Measurements from ENCODE around the gene WDR45B. TPM values are rescaled to one million over a fixed set of nuclear protein-coding genes. Genes with fewer than 3 reads are reported as not detected.
A peak's percentile ranks its signal among the peaks of the same experiment; 100 is the strongest.

WDR45B gene
- total RNA-seq, 2 experiments from 2014 or later: 127 to 132 TPM

GRCh38 chr17:82693168-82693867, 45.1 kb upstream of the WDR45B start:
- TF ChIP-seq CTCF (IDR thresholded peaks at IDR 0.05): no peak
- DNase-seq (no peak), ATAC-seq (no peak)
- ChIA-PET POLR2A (no interaction called here), CTCF (interaction anchor here (0.6 kb wide), 1 partner anchor 25 kb away, joined by 3 read pairs; no protein-coding TSS in a partner anchor)
- Mint-ChIP-seq H3K27ac (no peak overlapping the region), H3K4me3 (no peak overlapping the region), H3K4me1 (ENCODE audit: low read depth) (peaks cover 22% of the 10 kb centered on the region), H3K9me3 (peaks cover 13% of the 10 kb centered on the region), H3K36me3 (ENCODE audit: low read depth) (peaks cover 16% of the 10 kb centered on the region), H3K27me3 (peaks cover 3% of the 10 kb centered on the region)
- intact Hi-C loops (cut with micrococcal nuclease): no loop called here

- ChIA-PET POLR2A (no interaction called here), CTCF (no interaction called here)
- no peak for TF ChIP-seq CTCF (IDR thresholded peaks at IDR 0.05)
- Mint-ChIP-seq H3K4me1 (ENCODE audit: low read depth) (peaks cover 21% of the 10 kb centered on the region), H3K4me3 (no peak overlapping the region), H3K9me3 (peaks cover 13% of the 10 kb centered on the region), H3K27ac (no peak overlapping the region), H3K27me3 (peaks cover 2% of the 10 kb centered on the region), H3K36me3 (ENCODE audit: low read depth) (peaks cover 16% of the 10 kb centered on the region)
- no peak for ATAC-seq
- DNase-seq: no peak
- intact Hi-C loops (cut with micrococcal nuclease): no loop called here
Measured at GRCh38 chr17:82692268-82692667, 44.0 kb upstream of the WDR45B start.

- peaks cover 13% of the 10 kb centered on the region for H3K9me3 Mint-ChIP-seq
- DNase-seq: peak; percentile 27
- H3K36me3 Mint-ChIP-seq (ENCODE audit: low read depth): peaks cover 16% of the 10 kb centered on the region
- no peak overlapping the region for H3K4me3 Mint-ChIP-seq
- peaks cover 17% of the 10 kb centered on the region for H3K4me1 Mint-ChIP-seq (ENCODE audit: low read depth)
- TF ChIP-seq CTCF (IDR thresholded peaks at IDR 0.05): no peak
- ATAC-seq: no peak
- intact Hi-C loops (cut with micrococcal nuclease): no loop called here
- CTCF ChIA-PET: interaction anchor here (1.1 kb wide), 1 partner anchor 83 kb away, joined by 3 read pairs; no protein-coding TSS in a partner anchor
- POLR2A ChIA-PET: interaction anchor here (0.7 kb wide), 1 partner anchor 184 kb away, joined by 3 read pairs; no protein-coding TSS in a partner anchor
- H3K27me3 Mint-ChIP-seq: no peaks in the 10 kb centered on the region
- H3K27ac Mint-ChIP-seq: peak overlapping the region; percentile 30
Measured at GRCh38 chr17:82691714-82692113, 43.5 kb upstream of the WDR45B start.

- intact Hi-C loops (cut with micrococcal nuclease): no loop called here
- ATAC-seq: no peak
- no peak overlapping the region for H3K27ac Mint-ChIP-seq
- DNase-seq: no peak
- H3K9me3 Mint-ChIP-seq: peaks cover 13% of the 10 kb centered on the region
- POLR2A ChIA-PET: interaction anchor here (0.6 to 0.8 kb wide), 3 partner anchors 23 to 230 kb away, joined by 3 read pairs; no protein-coding TSS in a partner anchor
- CTCF ChIA-PET: interaction anchor here (1.1 kb wide), 1 partner anchor 83 kb away, joined by 3 read pairs; no protein-coding TSS in a partner anchor
- no peak for TF ChIP-seq CTCF (IDR thresholded peaks at IDR 0.05)
- no peaks in the 10 kb centered on the region for H3K27me3 Mint-ChIP-seq
- H3K4me3 Mint-ChIP-seq: no peak overlapping the region
- H3K4me1 Mint-ChIP-seq (ENCODE audit: low read depth): peaks cover 17% of the 10 kb centered on the region
- peaks cover 14% of the 10 kb centered on the region for H3K36me3 Mint-ChIP-seq (ENCODE audit: low read depth)
Measured at GRCh38 chr17:82690786-82691489, 42.7 kb upstream of the WDR45B start.

GRCh38 chr17:82689077-82689476, 40.8 kb upstream of the WDR45B start:
- TF ChIP-seq CTCF (IDR thresholded peaks at IDR 0.05): no peak
- Mint-ChIP-seq H3K4me1 (ENCODE audit: low read depth) (peaks cover 17% of the 10 kb centered on the region), H3K27me3 (no peaks in the 10 kb centered on the region), H3K9me3 (peaks cover 4% of the 10 kb centered on the region), H3K36me3 (ENCODE audit: low read depth) (peaks cover 7% of the 10 kb centered on the region), H3K27ac (no peak overlapping the region), H3K4me3 (no peak overlapping the region)
- intact Hi-C loops (cut with micrococcal nuclease): no loop called here
- DNase-seq (no peak), ATAC-seq (no peak)
- ChIA-PET CTCF (interaction anchor here (1.1 kb wide), 1 partner anchor 23 kb away, joined by 3 read pairs; no protein-coding TSS in a partner anchor), POLR2A (no interaction called here)
